Endothelial cell of umbilical vein (primary cell): ENCODE measurements around the gene SLC2A2. TPM values are rescaled to one million over a fixed set of nuclear protein-coding genes. Genes with fewer than 3 reads are reported as not detected.

Source experiments
- BruUV-seq: library from RNA; stranded (reverse); fragments of 400-500 nt; replicated peaks from 2 replicates; lab custom pipeline; 2021; lab: Mats Ljungman, UMichigan
- CTCF ChIA-PET: fragments of 300-600, 350-600 bp; sonication (Branson Sonifier 250); formaldehyde crosslinking; loops from one replicate; lab custom pipeline; 2021; ENCODE audit warnings: antibody characterized with exemption, inconsistent platforms; lab: Charles Lee
- POLR2A ChIA-PET: fragments of 300-600, 350-600 bp; sonication (Branson Sonifier 250); formaldehyde crosslinking; loops from one replicate; lab custom pipeline; 2021; ENCODE audit warnings: antibody characterized with exemption, inconsistent platforms; lab: Charles Lee
- DNase-seq: peaks from one replicate; pipeline ENCODE4 v3.0.0-alpha.2; 2011; ENCODE audit warnings: low read depth, low spot score
- FAIRE-seq: peaks from 2 replicates; lab custom pipeline; 2011; peaks lifted over from hg19 to GRCh38; lab: Jason Lieb, UNC
- H2AFZ ChIP-seq: 2 replicates; pipeline ENCODE4 v1.6.0; 2012; ENCODE audit warnings: low read depth, low read length, control low read depth, inconsistent platforms
- H3K27ac ChIP-seq: 2 replicates; pipeline ENCODE4 v1.5.1; 2011; ENCODE audit warnings: low read depth, mild to moderate bottlenecking, control low read depth, low read length, moderate library complexity; ENCODE audit not compliant: insufficient read depth
- H3K27me3 ChIP-seq, 2 experiments: 2 replicates each; pipeline versions ENCODE4 v1.6.0 to v1.6.1; 2011; ENCODE audit warnings: low read length in 2 of 2, mixed read lengths in 1 of 2; ENCODE audit not compliant: control insufficient read depth in 2 of 2, insufficient read depth in 2 of 2
- H3K36me3 ChIP-seq, 2 experiments: 2 replicates in 1 of 2; 3 replicates in 1 of 2; pipeline ENCODE4 v1.5.1; 2011; ENCODE audit warnings: low read length in 2 of 2, mild to moderate bottlenecking in 1 of 2, moderate library complexity in 1 of 2; ENCODE audit not compliant: control insufficient read depth in 2 of 2, insufficient read depth in 2 of 2; ENCODE audit errors: extremely low read depth in 1 of 2
- H3K4me1 ChIP-seq: 3 replicates; pipeline ENCODE4 v1.5.1; 2011; ENCODE audit warnings: mild to moderate bottlenecking, low read length; ENCODE audit not compliant: control insufficient read depth, insufficient read depth; ENCODE audit errors: extremely low read depth
- H3K4me2 ChIP-seq: 2 replicates; pipeline ENCODE4 v1.6.1; 2011; ENCODE audit warnings: low read length, control low read depth, mixed read lengths; ENCODE audit not compliant: insufficient read depth
- H3K4me3 ChIP-seq, 3 experiments: fragments of 200-600 bp in 1 of 3; sonication (generic), shearing (Covaris generic) in 1 of 3; replicated peaks in 1 of 3; 2 replicates each; pipeline ENCODE4 v1.5.1; 2011 to 2016; ENCODE audit warnings: control low read depth in 3 of 3, low read length in 3 of 3, mild to moderate bottlenecking in 2 of 3, inconsistent platforms in 1 of 3, low read depth in 1 of 3, moderate library complexity in 1 of 3; ENCODE audit not compliant: insufficient read depth in 1 of 3
- H3K79me2 ChIP-seq: 2 replicates; pipeline ENCODE4 v1.6.0; 2012; ENCODE audit warnings: low read length, inconsistent platforms; ENCODE audit not compliant: control insufficient read depth, insufficient read depth
- H3K9ac ChIP-seq: replicated peaks from 2 replicates; pipeline ENCODE3; 2011; ENCODE audit warnings: low read length, control low read depth; ENCODE audit not compliant: insufficient read depth; ENCODE audit errors: extremely low read depth
- H3K9me1 ChIP-seq: replicated peaks from 3 replicates; pipeline ENCODE4 v1.6.0; 2011; ENCODE audit warnings: mild to moderate bottlenecking, low read length; ENCODE audit not compliant: control insufficient read depth, insufficient read depth; ENCODE audit errors: extremely low read depth
- H3K9me3 ChIP-seq: replicated peaks from 2 replicates; pipeline ENCODE4 v1.5.1; 2012; ENCODE audit warnings: low read length, inconsistent platforms; ENCODE audit not compliant: control insufficient read depth, insufficient read depth
- H4K20me1 ChIP-seq: replicated peaks from 2 replicates; pipeline ENCODE3; 2011; ENCODE audit warnings: mild to moderate bottlenecking, low read length; ENCODE audit not compliant: control insufficient read depth, insufficient read depth; ENCODE audit errors: extremely low read depth
- EZH2 ChIP-seq: IDR thresholded peaks from 2 replicates; pipeline ENCODE4 v1.6.1; 2012; ENCODE audit warnings: borderline replicate concordance, low read depth, mild to moderate bottlenecking, moderate library complexity, low read length, inconsistent platforms; ENCODE audit not compliant: severe bottlenecking
- FOS ChIP-seq: IDR thresholded peaks from 2 replicates; pipeline ENCODE4 v1.6.1; 2011; ENCODE audit warnings: mild to moderate bottlenecking, low read length, moderate library complexity, borderline replicate concordance; ENCODE audit not compliant: insufficient read depth
- GATA2 ChIP-seq: IDR thresholded peaks from 2 replicates; pipeline ENCODE4 v1.7.0; 2011; ENCODE audit warnings: low read depth, mild to moderate bottlenecking, moderate library complexity, mixed read lengths, low read length; ENCODE audit not compliant: insufficient read length, insufficient read depth
- JUN ChIP-seq: IDR thresholded peaks from 2 replicates; pipeline ENCODE4 v1.6.1; 2011; ENCODE audit warnings: borderline replicate concordance, low read depth; ENCODE audit not compliant: insufficient read length, insufficient read depth
- MYC ChIP-seq: IDR thresholded peaks from one replicate; pipeline ENCODE4 v1.6.1; 2011; ENCODE audit warnings: mild to moderate bottlenecking, low read depth, low read length
- POLR2A ChIP-seq: IDR thresholded peaks from 2 replicates; pipeline ENCODE4 v1.6.1; 2012; ENCODE audit warnings: low read depth, mild to moderate bottlenecking, control low read depth, low read length
- POLR2AphosphoS5 ChIP-seq: IDR thresholded peaks from 2 replicates; pipeline ENCODE4 v1.6.1; 2012; ENCODE audit warnings: low read depth, mild to moderate bottlenecking, control low read depth, low read length, moderate library complexity; ENCODE audit not compliant: insufficient read depth
- dilution Hi-C: fragments of 300-500 bp; cut with MboI; formaldehyde crosslinking; loops from one replicate; pipeline ENCODE4 v1.15.0; 2019; ENCODE audit warnings: low sequenced_read_pairs; ENCODE audit not compliant: extremely low pct_ligation_motif_present
- intact Hi-C: fragments of 100-400 bp; cut with micrococcal nuclease; formaldehyde crosslinking; loops from one replicate; pipeline ENCODE4 v1.10.0; 2022
- polyA plus RNA-seq, 4 experiments: library from polyadenylated mRNA; depleted of rRNA in 3 of 4; stranded (reverse) in 3 of 4; unstranded in 1 of 4; fragments of >200 nt; gene quantifications; 2 replicates each; pipeline versions ENCODE4 v1.2.1 to v1.2.3, GENCODE V29; 2011 to 2012; ENCODE audit warnings: missing spikeins in 1 of 4
- total RNA-seq: library from RNA; stranded (reverse); gene quantifications from 2 replicates; pipeline ENCODE4 v1.2.3, GENCODE V29; 2021
- TF ChIP-seq, protein P1 (sequence below): IDR thresholded peaks from 2 replicates; pipeline ENCODE4 v1.6.1; 2011; ENCODE audit not compliant: insufficient read depth, insufficient read length
- TF ChIP-seq, protein P2 (sequence below), 2 donors: IDR thresholded peaks; 1 replicate in 1 of 2; 2 replicates in 1 of 2; pipeline ENCODE4 v1.5.1; 2011; ENCODE audit warnings: low read length in 2 of 2, mild to moderate bottlenecking in 2 of 2, moderate library complexity in 2 of 2, control low read depth in 1 of 2, inconsistent platforms in 1 of 2, low read depth in 1 of 2; ENCODE audit not compliant: insufficient read depth in 1 of 2; ENCODE audit errors: extremely low read depth in 1 of 2

SLC2A2 gene
- total and polyA plus RNA-seq, 2 donors (not counting 3 experiments of a cell fraction or from before 2014, with no cell fraction given), result not detected

DNA sequence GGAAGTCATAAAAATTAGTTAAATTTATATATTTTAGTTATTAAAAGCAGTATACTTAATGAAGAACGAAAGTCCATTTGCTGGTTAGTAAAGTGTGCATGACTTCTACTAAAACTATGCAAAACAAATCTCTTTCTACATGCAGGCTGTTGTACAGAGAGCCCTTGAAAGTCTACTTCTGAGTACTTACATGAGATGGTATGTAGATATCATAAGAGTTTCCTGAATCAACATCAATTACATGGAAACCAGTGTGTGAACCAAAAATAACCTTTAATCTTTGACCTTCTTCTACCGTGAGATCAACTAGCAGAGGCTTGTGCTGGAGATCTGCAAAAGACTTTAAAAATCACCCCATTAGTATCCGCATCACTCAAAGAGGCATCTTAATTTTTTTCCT lies 42.1 kb upstream of the SLC2A2 start:
- POLR2A ChIA-PET, result no interaction called here
- CTCF ChIA-PET, result no interaction called here

DNA sequence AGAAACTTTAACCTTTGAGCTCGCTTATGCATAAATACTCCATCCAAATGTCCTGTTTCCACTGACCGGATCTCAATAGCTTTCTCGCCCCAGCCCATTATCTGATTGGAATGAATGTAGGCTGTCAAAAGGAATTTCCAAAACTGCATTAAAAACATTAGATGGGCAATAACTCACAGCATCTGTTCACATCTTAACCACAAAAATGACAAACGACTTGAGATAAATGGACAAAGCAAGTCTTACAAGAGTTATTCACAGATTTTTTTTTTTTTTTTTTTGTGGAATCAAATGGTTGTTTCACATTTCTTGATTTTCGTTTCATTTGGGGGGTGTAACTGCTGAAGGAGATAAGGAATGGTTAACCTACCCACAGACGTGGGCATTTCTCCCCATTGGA lies 39.7 kb upstream of the SLC2A2 start:
- CTCF ChIA-PET, result no interaction called here
- Histone ChIP-seq H2AFZ (no peak overlapping the region), H3K36me3 (peaks cover 4 to 8% of the 10 kb centered on the region in 2 experiments), H3K27me3 (no peaks in the 10 kb centered on the region), H3K9me3 (no peaks in the 10 kb centered on the region), H4K20me1 (no peaks in the 10 kb centered on the region), H3K27ac (no peak overlapping the region), H3K4me3 (no peak overlapping the region), H3K4me2 (no peak overlapping the region), H3K4me1 (no peaks in the 10 kb centered on the region), H3K79me2 (no peaks in the 10 kb centered on the region), H3K9ac (no peak overlapping the region), H3K9me1 (no peaks in the 10 kb centered on the region)
- dilution Hi-C loops (no loop called here), intact Hi-C loops (no loop called here)
- DNase-seq (no peak), FAIRE-seq (no peak)
- no TSS peak for BruUV-seq
- TF ChIP-seq MYC (no peak), GATA2 (no peak), EZH2 (no peak), JUN (no peak), POLR2A (no peak), POLR2AphosphoS5 (no peak), FOS (no peak)
- TF ChIP-seq, protein P1, sequence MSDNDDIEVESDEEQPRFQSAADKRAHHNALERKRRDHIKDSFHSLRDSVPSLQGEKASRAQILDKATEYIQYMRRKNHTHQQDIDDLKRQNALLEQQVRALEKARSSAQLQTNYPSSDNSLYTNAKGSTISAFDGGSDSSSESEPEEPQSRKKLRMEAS, result no peak
- TF ChIP-seq, protein P2, sequence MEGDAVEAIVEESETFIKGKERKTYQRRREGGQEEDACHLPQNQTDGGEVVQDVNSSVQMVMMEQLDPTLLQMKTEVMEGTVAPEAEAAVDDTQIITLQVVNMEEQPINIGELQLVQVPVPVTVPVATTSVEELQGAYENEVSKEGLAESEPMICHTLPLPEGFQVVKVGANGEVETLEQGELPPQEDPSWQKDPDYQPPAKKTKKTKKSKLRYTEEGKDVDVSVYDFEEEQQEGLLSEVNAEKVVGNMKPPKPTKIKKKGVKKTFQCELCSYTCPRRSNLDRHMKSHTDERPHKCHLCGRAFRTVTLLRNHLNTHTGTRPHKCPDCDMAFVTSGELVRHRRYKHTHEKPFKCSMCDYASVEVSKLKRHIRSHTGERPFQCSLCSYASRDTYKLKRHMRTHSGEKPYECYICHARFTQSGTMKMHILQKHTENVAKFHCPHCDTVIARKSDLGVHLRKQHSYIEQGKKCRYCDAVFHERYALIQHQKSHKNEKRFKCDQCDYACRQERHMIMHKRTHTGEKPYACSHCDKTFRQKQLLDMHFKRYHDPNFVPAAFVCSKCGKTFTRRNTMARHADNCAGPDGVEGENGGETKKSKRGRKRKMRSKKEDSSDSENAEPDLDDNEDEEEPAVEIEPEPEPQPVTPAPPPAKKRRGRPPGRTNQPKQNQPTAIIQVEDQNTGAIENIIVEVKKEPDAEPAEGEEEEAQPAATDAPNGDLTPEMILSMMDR (IDR thresholded peaks at IDR 0.05; ENCODE audit: extremely low read depth in 1 of 2, insufficient read depth in 1 of 2, low read depth in 1 of 2, low read length in 2 of 2), result no peak
- POLR2A ChIA-PET, result no interaction called here

More for the DNA sequence above, 42.1 kb upstream of the SLC2A2 start:
- H3K4me3 ChIP-seq, result no peak overlapping the region
- H3K27me3 ChIP-seq, result no peaks in the 10 kb centered on the region
- no peak overlapping the region for H3K4me2 ChIP-seq
- DNase-seq (no peak), FAIRE-seq (no peak)
- intact Hi-C loops (no loop called here), dilution Hi-C loops (no loop called here)
- H4K20me1 ChIP-seq, result no peaks in the 10 kb centered on the region
- H3K9ac ChIP-seq, result no peak overlapping the region
- no peaks in the 10 kb centered on the region for H3K9me3 ChIP-seq
- H3K9me1 ChIP-seq, result no peaks in the 10 kb centered on the region
- H3K4me1 ChIP-seq, result no peaks in the 10 kb centered on the region
- H2AFZ ChIP-seq, result no peak overlapping the region
- peaks cover 4 to 6% of the 10 kb centered on the region in 2 experiments for H3K36me3 ChIP-seq
- H3K79me2 ChIP-seq, result no peaks in the 10 kb centered on the region
- BruUV-seq, result no TSS peak
- H3K27ac ChIP-seq, result no peak overlapping the region
- TF ChIP-seq JUN (no peak), POLR2A (no peak), MYC (no peak), POLR2AphosphoS5 (no peak)
- TF ChIP-seq, protein P2 (IDR thresholded peaks at IDR 0.05; ENCODE audit: extremely low read depth in 1 of 2, insufficient read depth in 1 of 2, low read depth in 1 of 2, low read length in 2 of 2), result no peak
